ENCODE data around the gene CXCL16.

DNA sequence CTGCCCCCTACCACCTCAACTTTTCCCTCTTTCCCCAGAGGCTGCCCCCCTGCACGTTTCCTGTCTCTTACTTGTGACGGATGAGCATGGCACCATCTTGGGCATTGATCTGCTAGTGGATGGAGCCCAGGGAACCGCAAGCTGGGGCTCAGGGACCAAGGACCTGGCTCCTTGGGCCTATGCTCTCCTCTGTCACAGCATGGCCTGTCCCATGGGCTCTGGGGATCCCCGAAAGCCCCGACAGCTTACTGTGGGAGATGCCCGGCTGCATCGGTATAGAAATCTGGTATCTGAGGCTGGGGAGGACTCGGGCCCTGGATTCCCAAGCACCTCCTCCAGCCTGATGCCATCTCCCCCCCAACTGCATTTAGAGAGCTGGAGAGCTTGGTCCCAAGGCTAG is 1.8 kb upstream of the CXCL16 start:
- no peak for TF ChIP-seq CTCF (IDR thresholded peaks at IDR 0.05)
- no peak for TF ChIP-seq EZH2phosphoT487 (IDR thresholded peaks at IDR 0.05)

Data from neural progenitor cell (in vitro differentiated cells).